Measurements from ENCODE around the gene R3HDML. TPM values are rescaled to one million over a fixed set of nuclear protein-coding genes. Genes with fewer than 3 reads are reported as not detected.

R3HDML gene
- total and polyA plus RNA-seq, 2 of the 13 experiments (the other 11 are each of a cell fraction or from before 2014, with no cell fraction given): not detected

GRCh38 chr20:44394702-44395460, 58.0 kb downstream of the R3HDML start (continued):
- no peak for TF ChIP-seq SP140L (CRISPR knock-in tag; IDR thresholded peaks at IDR 0.05; ENCODE audit: borderline replicate concordance)
- TF ChIP-seq ZNF34 (CRISPR knock-in tag; IDR thresholded peaks at IDR 0.05; ENCODE audit: borderline replicate concordance): peak; percentile 69; the same call in 1 of the 2 replicates
- no peak for TF ChIP-seq PAF1 (CRISPR knock-in tag; IDR thresholded peaks at IDR 0.05)
- peak; percentile 77 for TF ChIP-seq PTBP1 (IDR thresholded peaks at IDR 0.05; ENCODE audit: low read depth, low read length, poor library complexity, severe bottlenecking)

GRCh38 chr20:44395461-44396340, 58.9 kb downstream of the R3HDML start:
- intact Hi-C loops (cut with micrococcal nuclease; ENCODE audit: unreplicated experiment) (loop anchor here (2.0 kb wide), 3 partner anchors 39 to 75 kb away; no protein-coding TSS in a partner anchor), in situ Hi-C loops (cut with HindIII; ENCODE audit: extremely low pct_ligation_motif_present, low pct_unique_long_range_greater_than_20kb) (no loop called here)
- Histone ChIP-seq H4K20me1 (ENCODE audit: insufficient read depth, low read length) (no peaks in the 10 kb centered on the region), H3K27ac (ENCODE audit: extremely low read length, insufficient read depth, low read length) (peak overlapping the region; percentile 94), H3K4me2 (ENCODE audit: low read depth, low read length) (peak overlapping the region; percentile 89), H2AFZ (ENCODE audit: low read length) (no peak overlapping the region), H3K9me3 (ENCODE audit: low read length) (no peaks in the 10 kb centered on the region), H3K4me1 (ENCODE audit: insufficient read depth, low read length) (peaks cover 96% of the 10 kb centered on the region), H3K79me2 (ENCODE audit: insufficient read depth, low read length) (peaks cover 57% of the 10 kb centered on the region), H3K4me3 (replicated peaks in 1 of 3; ENCODE audit: insufficient read depth in 1 of 3, low read depth in 2 of 3, low read length in 3 of 3) (peak overlapping the region; percentile 39 to 74 (median 48)), H3K9ac (ENCODE audit: insufficient read depth, low read depth, low read length) (peak overlapping the region; percentile 68), H3K36me3 (replicated peaks in 1 of 2; ENCODE audit: control insufficient read depth in 1 of 2, insufficient read depth in 2 of 2, low read length in 2 of 2) (peaks cover 10% of the 10 kb centered on the region in 2 experiments), H3K27me3 (ENCODE audit: control insufficient read depth in 1 of 2, insufficient read depth in 2 of 2, low read length in 2 of 2) (no peaks in the 10 kb centered on the region)
- 58% methylated on average over 11 of the region's 11 CpGs for WGBS (ENCODE audit: low lambda C conversion rate)
- FAIRE-seq (peak; percentile 51), ATAC-seq (peak; percentile 39), DNase-seq (ENCODE audit: low spot score) (peak; percentile 65)
- ChIA-PET CTCF (ENCODE audit: low intra/inter-chr PET ratio, low total read pairs) (no interaction called here), POLR2A (interaction anchor here (1.0 to 10.8 kb wide), 21 partner anchors 7 to 846 kb away, joined by 3 to 556 read pairs (median 14); partner anchors contain the start of genes FITM2, HNF4A and TTPAL)
- BruUV-seq (replicated peaks): no TSS peak
- TF ChIP-seq ZNF850 (CRISPR knock-in tag; conservative IDR thresholded peaks at IDR 0.05) (0 out of 2 replicates have a peak, but pooled peaks have one; percentile 71), ZNF558 (CRISPR knock-in tag; IDR thresholded peaks at IDR 0.05; ENCODE audit: borderline replicate concordance) (no peak), KIAA2018 (CRISPR knock-in tag; IDR thresholded peaks at IDR 0.05; ENCODE audit: borderline replicate concordance) (0 out of 2 replicates have a peak, but pooled peaks have one; percentile 25), NR3C1 (CRISPR knock-in tag; IDR thresholded peaks at IDR 0.05) (no peak), ZNF124 (CRISPR knock-in tag; IDR thresholded peaks at IDR 0.05) (0 out of 2 replicates have a peak, but pooled peaks have one; percentile 7)

All from HepG2 (cell line).